Dedifferentiated amniotic fluid mesenchymal stem cell (primary cell): ENCODE results near the gene RPS21.

Source experiments
- DNase-seq: peaks from one replicate; pipeline ENCODE4 v3.0.0-alpha.2; 2016; ENCODE audit errors: extremely low spot score

Gene RPS21

DNA sequence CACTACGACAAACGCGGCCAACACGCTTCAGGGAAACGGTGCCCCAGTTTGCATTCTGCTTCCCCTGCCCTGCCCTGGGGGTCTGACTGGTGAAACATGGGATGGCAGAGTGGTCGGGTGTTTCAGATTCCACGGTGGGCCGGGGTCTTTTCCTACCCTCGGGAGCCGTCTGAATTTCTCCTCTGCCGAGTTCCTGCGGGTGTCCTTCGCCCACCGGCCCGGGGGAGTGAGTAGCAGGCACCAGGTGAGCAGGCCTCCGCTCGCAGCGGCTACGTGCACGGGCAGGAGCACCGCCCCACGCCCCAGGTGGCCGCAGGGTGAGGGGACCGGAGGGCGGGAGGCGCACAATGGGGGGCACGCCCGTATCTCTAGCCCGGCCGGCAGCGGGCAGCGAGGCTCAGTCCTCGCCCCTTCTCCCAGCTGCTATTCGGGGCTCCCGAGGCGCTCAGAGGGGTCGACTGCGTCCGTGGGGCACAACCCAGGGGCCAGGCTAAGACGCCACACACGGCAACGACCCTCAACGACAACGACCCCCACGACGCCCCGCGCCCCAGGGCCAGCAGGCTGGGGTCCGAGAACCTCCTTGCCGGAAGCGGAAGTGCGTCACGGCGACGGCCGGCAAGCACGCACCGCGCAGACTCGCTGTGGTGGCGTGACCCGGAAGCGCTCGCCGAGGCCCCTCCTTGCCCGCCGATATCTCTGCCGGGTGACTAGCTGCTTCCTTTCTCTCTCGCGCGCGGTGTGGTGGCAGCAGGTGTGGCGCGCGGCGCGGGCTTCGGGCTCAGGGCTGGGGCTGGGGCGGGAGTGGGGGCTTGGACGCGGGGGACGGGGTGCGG lies at the start of gene RPS21:
Gene RPS21, plus strand, starts transcription at position 721 of the 836 bp plus-strand sequence. CDS start 236 bp downstream, outside the sequence.
- peak; percentile 87 for DNase-seq

DNA sequence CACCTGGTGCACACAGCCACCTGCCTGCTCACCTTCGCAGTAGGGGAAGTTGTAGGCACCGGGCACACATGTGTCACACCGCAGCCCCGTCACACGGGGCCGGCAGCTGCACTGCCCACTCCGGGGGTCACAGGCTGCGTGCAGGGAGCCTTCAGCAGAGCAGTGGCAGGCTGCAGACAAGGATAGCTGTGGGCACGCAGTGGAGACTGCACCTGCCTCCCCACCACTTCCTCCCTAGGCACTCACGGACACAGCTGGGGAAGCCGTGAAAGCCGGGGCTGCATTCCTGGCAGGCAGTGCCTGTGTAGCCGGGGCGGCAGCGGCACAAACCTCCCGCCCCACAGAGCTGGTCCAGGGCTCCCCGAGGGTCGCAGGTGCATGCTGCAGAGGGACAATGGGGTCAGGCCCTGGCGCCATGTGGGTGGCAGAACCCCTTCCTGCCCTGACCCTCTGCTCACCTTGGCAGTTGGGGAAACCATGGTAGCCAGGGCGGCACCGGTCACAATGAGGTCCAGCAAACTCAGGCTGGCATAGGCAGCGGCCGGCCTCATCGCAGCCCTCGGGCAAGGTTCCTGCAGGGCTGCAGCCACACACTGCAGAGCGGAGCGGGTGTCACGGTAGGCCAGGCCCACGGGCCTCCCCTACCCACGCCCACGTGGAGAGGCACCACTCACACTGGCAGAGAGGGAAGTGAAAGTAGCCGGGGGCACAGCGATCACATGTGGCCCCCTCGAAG lies 49.2 kb upstream of the RPS21 start:
- DNase-seq: no peak

- no peak for DNase-seq
Measured at GRCh38 chr20:62338294-62338620, 48.6 kb upstream of the RPS21 start.

GRCh38 chr20:62339647-62340062 lies 47.2 kb upstream of the RPS21 start:
- no peak for DNase-seq

DNA sequence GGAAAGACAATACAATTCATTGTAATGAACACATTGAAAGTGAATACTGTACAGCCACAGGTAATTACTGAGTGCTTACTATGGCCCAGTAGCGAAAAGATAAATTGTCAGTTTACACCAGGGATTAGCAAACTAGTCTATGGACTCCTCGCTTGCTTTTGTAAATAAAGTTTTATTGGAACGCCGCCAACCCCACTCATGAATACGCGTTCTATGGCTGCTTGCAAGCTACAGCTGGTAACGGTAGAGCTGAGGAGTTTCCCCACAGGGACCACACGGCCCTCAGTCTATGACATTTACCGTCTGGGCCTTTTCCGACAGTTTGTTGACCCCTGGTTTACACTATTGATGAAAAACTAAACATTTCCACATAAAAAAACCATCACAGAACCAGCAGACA lies 44.0 kb upstream of the RPS21 start:
- no peak for DNase-seq

DNA sequence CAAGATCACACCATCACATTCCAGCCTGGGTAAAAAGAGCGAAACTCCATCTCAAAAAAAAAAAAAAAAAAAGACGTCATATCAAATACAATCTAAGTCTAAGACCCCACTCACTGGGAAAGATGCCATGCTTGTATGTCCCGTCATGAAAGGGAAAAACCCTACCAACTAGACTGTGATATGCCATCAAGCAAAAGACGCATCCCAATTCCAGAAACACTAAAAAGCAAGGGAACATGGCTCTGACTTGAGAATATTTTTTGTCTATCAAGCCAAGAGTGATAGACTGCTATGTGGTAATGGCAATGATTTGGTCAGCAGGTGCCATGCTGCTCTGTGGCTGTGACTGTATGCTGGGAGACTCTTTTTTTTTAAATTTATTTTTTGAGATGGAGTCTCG lies 42.8 kb upstream of the RPS21 start:
- no peak for DNase-seq

DNA sequence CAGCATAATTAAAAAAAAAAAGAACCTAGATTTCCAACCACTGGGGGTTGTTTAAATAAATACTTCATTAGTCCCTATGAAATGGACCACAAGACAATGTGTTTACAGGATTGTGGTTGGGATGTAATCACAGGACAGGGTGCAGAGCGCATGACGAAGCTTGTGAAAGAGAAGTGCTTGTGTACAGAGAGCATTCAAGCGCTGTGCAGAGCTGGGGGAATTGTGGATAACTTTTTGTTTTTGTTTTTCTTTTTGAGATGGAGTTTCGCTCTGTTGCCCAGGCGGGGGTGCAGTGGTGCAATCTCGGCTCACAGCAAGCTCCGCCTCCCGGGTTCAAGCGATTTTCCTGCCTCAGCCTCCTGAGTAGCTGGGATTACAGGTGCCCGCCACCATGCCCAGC lies 42.1 kb upstream of the RPS21 start:
- no peak for DNase-seq

- no peak for DNase-seq
Measured at GRCh38 chr20:62345681-62346370, 41.1 kb upstream of the RPS21 start.

DNA sequence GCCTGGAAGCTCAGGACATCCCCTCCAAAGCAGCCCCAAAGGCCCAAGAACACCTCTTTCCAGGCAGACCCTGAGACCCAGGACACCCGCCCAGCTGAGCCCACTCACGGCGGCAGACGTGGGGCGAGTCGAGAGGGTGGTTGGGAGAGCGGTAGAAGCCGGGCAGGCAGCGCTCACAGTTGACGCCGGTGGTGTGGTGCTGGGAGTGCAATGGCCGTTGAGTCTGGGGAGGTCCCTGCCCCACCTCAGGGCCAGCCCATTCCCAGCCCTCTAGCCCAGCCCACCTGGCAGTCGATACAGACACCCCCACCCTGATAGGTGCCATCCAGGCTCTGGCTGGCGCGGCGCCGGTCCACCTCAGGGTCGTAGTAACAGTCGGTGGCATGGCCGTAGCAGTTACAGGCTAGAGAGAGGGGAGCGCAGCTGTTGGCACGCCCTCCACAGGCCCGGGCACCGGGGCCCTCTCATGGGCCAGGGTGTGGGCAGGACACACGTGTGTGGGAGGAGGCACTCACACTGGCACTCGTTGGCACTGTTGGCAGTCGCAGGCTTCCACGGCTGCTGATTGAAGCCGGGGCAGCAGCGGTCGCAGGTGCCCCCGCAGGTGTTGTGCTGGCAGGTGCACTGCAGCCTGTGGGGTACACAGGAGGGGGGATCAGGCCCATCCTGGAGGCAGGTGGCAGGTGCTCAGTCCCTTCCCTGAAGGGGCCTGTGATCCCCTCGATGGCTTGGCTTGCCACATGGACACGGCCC lies 40.3 kb upstream of the RPS21 start:
- no peak for DNase-seq

GRCh38 chr20:62347151-62347404 lies 39.8 kb upstream of the RPS21 start:
- DNase-seq: no peak

- no peak for DNase-seq
Measured at GRCh38 chr20:62347445-62347844, 39.5 kb upstream of the RPS21 start.

- DNase-seq: no peak
Measured at GRCh38 chr20:62348604-62349003, 38.3 kb upstream of the RPS21 start.

DNA sequence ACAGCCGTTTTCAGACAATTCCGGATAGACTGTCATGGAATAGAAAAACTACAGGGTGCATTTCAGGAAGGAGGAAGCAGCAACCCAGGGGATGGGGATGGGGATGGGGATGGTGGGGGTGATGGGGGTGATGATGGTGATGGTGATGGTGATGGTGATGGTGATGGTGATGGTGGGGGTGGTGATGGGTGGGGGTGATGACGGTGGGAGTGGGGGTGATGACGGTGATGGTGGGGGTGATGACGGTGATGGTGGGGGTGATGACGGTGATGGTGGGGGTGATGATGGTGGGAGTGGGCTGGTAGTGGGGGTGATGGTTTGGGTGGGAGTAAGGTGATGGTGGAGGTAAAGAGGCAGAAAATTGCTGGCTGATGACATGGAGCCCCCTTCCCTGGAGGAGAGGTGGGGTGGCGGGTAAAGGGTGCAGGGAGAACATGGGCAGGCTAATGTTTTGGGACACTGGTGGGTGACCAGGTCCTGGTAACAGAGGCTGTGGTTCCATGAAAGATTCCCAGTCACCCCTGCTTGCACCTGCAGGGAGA lies 37.3 kb upstream of the RPS21 start:
- DNase-seq: no peak

GRCh38 chr20:62350098-62350628 lies 36.7 kb upstream of the RPS21 start:
- no peak for DNase-seq

DNA sequence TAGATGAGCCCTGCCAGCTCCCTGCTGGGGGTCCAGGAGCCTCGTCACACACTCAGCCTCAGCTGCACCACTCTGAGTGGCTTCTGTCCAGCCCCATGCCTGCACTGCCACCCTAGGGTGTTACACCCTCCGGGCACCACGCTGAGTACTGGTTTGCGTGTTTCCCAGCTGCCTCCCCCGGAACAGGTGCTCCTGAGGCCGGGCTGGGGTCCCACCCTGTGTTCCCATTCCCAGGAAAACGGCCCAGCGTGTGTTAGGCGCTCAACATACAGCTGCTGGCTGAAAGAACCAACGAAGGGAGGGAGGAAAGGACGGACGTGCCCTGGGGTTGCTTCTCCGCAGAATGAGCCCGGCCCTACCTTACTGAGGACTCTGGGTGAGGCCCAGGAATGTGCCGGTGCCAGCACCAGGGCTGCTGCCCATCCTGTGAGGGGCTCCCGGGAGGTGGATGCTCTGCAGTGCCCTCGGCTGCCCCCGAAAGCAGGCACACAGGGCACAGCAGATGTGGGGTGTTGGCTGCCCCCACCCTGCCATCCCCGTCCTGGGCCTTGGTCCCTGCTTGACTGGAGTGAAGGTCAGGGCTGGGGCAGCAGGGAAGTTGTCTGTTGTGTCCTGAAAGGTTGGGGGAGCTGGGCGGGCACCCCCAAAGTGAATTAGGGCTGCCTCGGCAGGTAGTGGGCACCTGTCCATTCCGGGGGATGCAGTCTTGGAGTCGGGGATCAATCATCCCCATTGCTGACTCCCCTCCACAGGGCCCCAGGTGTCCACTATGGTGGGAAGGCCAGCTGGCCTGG lies 36.1 kb upstream of the RPS21 start:
- no peak for DNase-seq

- DNase-seq: no peak
Measured at GRCh38 chr20:62351469-62352401, 35.2 kb upstream of the RPS21 start.

GRCh38 chr20:62352402-62353288 lies 34.3 kb upstream of the RPS21 start:
- no peak for DNase-seq

DNA sequence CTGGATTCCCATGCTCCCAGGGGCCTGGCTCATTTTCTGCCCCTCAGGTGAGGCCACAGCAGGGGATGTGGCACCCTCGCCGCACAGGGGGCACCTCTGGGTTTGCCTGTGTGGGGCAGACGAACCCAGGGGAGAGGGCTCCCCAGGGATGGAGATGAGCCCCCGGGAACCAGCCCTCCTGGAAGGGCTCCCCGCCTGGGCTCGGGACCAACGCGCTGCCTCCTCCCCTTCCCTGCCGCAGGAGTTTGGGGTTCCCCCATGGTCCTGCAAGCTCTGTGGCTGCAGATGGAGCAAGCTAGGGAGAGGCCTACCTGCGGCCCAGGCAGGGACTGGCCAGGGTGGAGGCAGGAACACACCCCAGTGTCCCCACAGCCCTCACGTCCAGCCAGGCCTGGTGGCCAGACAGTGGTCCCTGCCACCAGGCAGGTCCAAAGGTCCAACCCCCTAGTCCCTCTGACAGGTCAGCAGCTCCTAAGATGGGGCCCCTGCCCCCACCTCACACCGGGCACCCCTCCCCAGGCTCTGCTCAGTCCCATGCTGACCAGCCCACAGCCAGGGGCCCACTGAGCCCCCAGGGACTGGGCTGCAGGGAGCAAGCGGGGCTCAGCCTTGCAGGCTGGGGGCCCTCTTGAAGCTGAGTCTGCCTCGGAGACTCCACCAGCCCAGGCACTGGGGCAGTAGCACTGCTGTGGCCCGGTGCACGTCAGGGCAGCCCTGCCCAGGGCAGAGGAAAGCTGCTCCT lies 33.4 kb upstream of the RPS21 start:
- DNase-seq: no peak
